ENCODE results near the gene ROR2.

ROR2 gene

DNA sequence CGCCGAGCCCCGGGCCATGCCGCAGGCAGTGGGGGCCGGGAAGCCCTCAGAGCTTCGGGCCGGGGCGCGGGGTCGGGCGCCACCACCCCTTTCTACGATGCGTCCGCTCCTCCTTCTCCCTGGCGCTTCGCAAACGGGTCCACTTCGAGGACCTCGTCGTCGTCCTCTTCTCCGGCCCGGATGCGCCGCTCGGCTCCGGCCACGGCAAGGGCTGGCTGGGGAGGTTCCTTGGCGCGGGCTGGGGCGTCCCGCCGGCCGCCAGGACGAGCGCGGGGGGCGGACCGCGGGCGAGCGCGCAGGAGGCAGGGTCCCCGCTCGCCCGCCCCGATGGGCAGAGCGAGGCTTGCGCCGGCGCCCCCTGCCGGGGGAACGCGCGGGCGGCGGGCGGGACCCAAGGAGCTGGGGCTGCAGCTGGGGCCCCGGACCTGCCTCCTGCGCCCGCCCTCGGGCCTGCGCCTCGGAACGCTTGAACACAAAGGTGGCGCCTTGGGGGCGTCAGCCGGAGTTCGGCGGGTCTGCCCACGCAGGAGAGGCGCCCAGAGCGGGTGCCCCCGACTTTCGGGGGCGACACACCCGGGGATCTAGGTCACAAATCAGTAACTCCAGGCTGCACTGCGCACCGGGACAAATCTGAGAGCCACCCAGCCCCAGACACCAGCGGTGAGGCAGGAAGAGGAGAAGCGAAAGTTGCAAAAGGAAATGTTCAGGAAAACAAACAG lies at the start of gene ROR2:
Gene ROR2 (minus strand): TSS at position 283 of the 719 bp plus-strand sequence.
- no peak for DNase-seq (ENCODE audit: low spot score)
- H3K4me3 ChIP-seq = peak within 1 kb of the TSS; percentile 65
- H3K27ac ChIP-seq = no peak within 1 kb of the TSS
- no peak for TF ChIP-seq CTCF (IDR thresholded peaks at IDR 0.05)

GRCh38 chr9:91995000-91995655 lies 45.1 kb upstream of the ROR2 start:
- DNase-seq (ENCODE audit: low spot score) = no peak
- H3K27ac ChIP-seq = no peak overlapping the region
- H3K4me3 ChIP-seq = no peak overlapping the region
- TF ChIP-seq CTCF (IDR thresholded peaks at IDR 0.05) = no peak

- H3K4me3 ChIP-seq = no peak overlapping the region
- TF ChIP-seq CTCF (IDR thresholded peaks at IDR 0.05) = no peak
- no peak overlapping the region for H3K27ac ChIP-seq
- DNase-seq (ENCODE audit: low spot score) = no peak
Measured at GRCh38 chr9:91994422-91994821, 44.4 kb upstream of the ROR2 start.

GRCh38 chr9:91992461-91993041 lies 42.5 kb upstream of the ROR2 start:
- Histone ChIP-seq H3K4me3 (no peak overlapping the region), H3K27ac (no peak overlapping the region)
- no peak for DNase-seq (ENCODE audit: low spot score)
- TF ChIP-seq CTCF (IDR thresholded peaks at IDR 0.05) = no peak

GRCh38 chr9:91991721-91992341 lies 41.8 kb upstream of the ROR2 start:
- no peak for DNase-seq (ENCODE audit: low spot score)
- Histone ChIP-seq H3K27ac (no peak overlapping the region), H3K4me3 (no peak overlapping the region)
- no peak for TF ChIP-seq CTCF (IDR thresholded peaks at IDR 0.05)

GRCh38 chr9:91986248-91986647 lies 36.2 kb upstream of the ROR2 start:
- TF ChIP-seq CTCF (IDR thresholded peaks at IDR 0.05) = no peak
- Histone ChIP-seq H3K27ac (no peak overlapping the region), H3K4me3 (no peak overlapping the region)
- DNase-seq (ENCODE audit: low spot score) = no peak

All from coronary artery (tissue), 2 donors.